NT2/D1 (cell line): ENCODE results near the gene SRSF7.
"Not testable (repeated sequence)": the region's sequence is repeated elsewhere in the genome, so short reads cannot be mapped to it uniquely, and the experiment has no call there.

Experiments used
- DNase-seq: peaks from one replicate; pipeline ENCODE4 v3.0.0-alpha.2; 2011; ENCODE audit warnings: low read depth, low spot score
- H3K27me3 ChIP-seq: 2 replicates; pipeline ENCODE4 v1.6.0; 2011; ENCODE audit warnings: mild to moderate bottlenecking; ENCODE audit not compliant: insufficient read length, insufficient read depth
- H3K36me3 ChIP-seq: 2 replicates; pipeline ENCODE4 v1.6.1; 2011; ENCODE audit warnings: mild to moderate bottlenecking, low read length, mixed read lengths; ENCODE audit not compliant: insufficient read depth, insufficient read length
- H3K4me1 ChIP-seq: 2 replicates; pipeline ENCODE4 v1.5.1; 2011; ENCODE audit not compliant: insufficient read depth, insufficient read length
- H3K4me3 ChIP-seq: 2 replicates; pipeline ENCODE4 v1.5.1; 2011; ENCODE audit warnings: low read depth; ENCODE audit not compliant: insufficient read length
- H3K9ac ChIP-seq: 2 replicates; pipeline ENCODE4 v1.6.0; 2011; ENCODE audit warnings: low read depth; ENCODE audit not compliant: insufficient read length
- H3K9me3 ChIP-seq: 2 replicates; pipeline ENCODE4 v1.5.1; 2011; ENCODE audit warnings: mild to moderate bottlenecking, low read length; ENCODE audit not compliant: insufficient read depth
- SUZ12 ChIP-seq: IDR thresholded peaks from 2 replicates; pipeline ENCODE4 v1.6.1; 2011; ENCODE audit not compliant: insufficient read length, insufficient read depth; ENCODE audit errors: extremely low read depth
- YY1 ChIP-seq: IDR thresholded peaks from 2 replicates; pipeline ENCODE4 v1.6.1; 2011; ENCODE audit not compliant: insufficient read length, insufficient read depth
- ZNF274 ChIP-seq: IDR thresholded peaks from 2 replicates; pipeline ENCODE4 v1.6.1; 2011; ENCODE audit warnings: mild to moderate bottlenecking, low read depth, low read length

Gene SRSF7

DNA sequence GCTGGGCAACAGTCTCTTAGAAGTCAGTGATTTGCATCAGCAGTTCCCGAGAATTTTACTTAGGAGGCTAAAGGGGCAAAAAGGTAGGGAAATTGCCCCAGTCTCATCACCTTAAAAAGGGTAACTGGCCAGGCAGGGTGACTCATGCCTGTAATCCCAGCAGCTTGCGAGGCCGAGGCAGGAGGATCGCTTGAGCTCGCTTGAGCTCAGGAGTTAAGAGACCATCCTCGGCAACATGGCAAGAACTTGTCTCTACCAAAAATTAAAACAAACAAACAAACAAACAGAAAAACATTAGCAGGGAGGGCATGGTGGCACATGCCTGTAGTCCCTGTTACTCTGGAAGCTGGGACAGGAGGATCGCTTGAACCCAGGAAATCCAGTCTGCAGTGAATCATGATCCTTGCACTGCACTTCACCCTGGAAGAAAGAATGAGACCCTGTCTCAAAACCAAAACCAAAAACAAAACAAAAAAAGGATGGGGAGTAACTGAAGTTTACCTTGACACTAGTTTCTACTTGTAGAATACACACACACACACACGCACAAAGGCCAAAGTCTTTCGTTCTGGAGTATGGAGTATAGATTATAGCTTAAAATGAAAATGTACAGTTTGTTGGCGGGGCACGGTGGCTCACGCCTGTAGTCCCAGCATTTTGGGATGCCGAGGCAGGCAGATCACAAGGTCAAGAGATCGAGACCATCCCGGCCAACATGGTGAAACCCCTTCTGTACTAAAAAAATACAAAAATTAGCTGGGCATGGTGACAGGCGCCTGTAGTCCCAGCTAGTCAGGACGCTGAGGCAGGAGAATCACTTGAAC, 24.1 kb upstream of the SRSF7 start:
- Histone ChIP-seq H3K4me3 (no peak overlapping the region), H3K36me3 (peaks cover 3% of the 10 kb centered on the region), H3K9me3 (no peaks in the 10 kb centered on the region), H3K4me1 (no peaks in the 10 kb centered on the region), H3K9ac (no peak overlapping the region), H3K27me3 (no peaks in the 10 kb centered on the region)
- DNase-seq: no peak
- TF ChIP-seq YY1 (no peak), SUZ12 (no peak), ZNF274 (no peak)

DNA sequence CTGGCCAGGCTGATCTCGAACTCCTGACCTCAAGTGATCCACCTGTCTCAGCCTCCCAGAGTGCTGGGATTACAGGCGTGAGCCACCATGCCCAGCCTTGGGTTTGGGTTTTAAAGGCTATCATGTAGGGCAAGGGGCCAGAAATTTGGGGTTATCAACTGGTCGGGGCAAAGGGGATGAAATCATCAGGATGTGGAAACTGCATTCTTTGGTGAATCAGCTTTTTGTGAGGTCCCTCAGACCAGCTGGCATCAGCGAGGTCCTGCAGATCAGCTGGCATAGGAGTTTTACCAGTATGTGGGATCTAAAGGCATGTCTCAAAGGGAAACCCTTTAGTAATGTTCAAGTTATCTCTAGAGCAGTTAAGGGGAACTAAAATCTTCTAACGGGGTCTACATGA, 20.5 kb upstream of the SRSF7 start:
- no peak overlapping the region for H3K4me3 ChIP-seq
- no peaks in the 10 kb centered on the region for H3K36me3 ChIP-seq
- TF ChIP-seq ZNF274 (no peak), YY1 (no peak), SUZ12 (no peak)
- DNase-seq: no peak
- no peaks in the 10 kb centered on the region for H3K27me3 ChIP-seq
- no peaks in the 10 kb centered on the region for H3K4me1 ChIP-seq
- H3K9ac ChIP-seq: no peak overlapping the region
- H3K9me3 ChIP-seq: no peaks in the 10 kb centered on the region

DNA sequence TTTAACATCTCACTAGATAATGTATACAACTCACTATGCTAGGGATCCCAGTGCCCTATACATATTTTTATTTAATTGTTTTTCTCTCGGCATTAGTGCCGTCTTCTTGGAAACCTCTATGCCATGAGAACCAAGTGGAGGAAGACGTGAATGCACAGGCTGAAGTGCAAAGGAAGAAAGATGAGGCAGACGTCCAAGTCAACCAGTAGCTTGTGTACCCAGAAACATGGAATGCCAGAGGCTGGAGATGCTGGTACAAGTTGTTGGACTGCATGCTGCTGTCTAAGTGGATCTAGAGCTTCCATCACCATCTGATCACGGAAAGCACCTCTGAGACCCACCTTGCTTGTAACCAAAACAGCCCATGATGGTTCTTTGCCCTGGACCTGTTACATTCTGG, 14.4 kb upstream of the SRSF7 start:
- Histone ChIP-seq H3K9me3 (no peaks in the 10 kb centered on the region), H3K4me3 (no peak overlapping the region), H3K36me3 (no peaks in the 10 kb centered on the region), H3K27me3 (no peaks in the 10 kb centered on the region), H3K4me1 (no peaks in the 10 kb centered on the region), H3K9ac (no peak overlapping the region)
- no peak for TF ChIP-seq YY1
- TF ChIP-seq ZNF274: no peak
- no peak for TF ChIP-seq SUZ12
- DNase-seq: no peak

DNA sequence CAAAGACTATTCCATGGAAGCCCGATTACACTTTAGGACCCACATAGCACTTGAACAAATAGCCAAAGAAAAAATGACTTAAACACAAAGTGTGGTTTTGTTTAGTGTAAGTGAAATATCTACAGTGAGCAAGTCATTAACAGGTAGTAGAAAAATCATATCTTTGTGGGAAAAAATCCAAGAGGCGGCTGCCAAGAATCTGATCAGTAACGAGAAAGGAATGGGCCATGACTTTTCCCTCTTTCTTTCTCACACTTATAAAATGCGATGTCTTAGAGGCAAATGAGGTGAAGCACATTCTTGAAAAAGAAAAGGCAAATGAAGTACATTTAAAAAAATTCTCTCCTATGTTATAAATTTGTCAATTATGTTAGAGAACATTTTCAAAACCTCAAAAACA, 14.0 kb upstream of the SRSF7 start:
- H3K4me1 ChIP-seq: no peaks in the 10 kb centered on the region
- no peaks in the 10 kb centered on the region for H3K36me3 ChIP-seq
- no peak for TF ChIP-seq SUZ12
- TF ChIP-seq YY1: no peak
- TF ChIP-seq ZNF274: no peak
- no peak for DNase-seq
- H3K9ac ChIP-seq: no peak overlapping the region
- H3K9me3 ChIP-seq: no peaks in the 10 kb centered on the region
- no peak overlapping the region for H3K4me3 ChIP-seq
- H3K27me3 ChIP-seq: no peaks in the 10 kb centered on the region

DNA sequence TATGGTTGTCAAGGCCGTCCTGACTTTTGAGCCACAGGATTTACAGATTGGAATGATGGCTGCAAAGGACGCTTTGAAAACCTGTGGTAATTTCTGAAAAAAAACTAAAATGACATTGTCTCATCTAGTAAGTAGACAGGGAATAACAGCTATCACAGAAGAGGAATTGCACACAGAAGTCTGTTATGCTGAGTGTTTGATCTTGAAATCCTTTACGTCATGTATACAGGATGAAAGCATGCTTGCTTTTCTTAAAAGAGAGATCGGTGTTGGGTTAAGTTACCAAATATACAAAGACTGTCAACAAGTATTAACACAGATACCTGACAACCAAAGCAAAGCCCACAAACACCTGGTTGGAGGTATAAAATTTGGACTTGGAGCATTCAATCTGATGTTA, 12.6 kb upstream of the SRSF7 start:
- no peaks in the 10 kb centered on the region for H3K9me3 ChIP-seq
- no peak overlapping the region for H3K4me3 ChIP-seq
- no peaks in the 10 kb centered on the region for H3K36me3 ChIP-seq
- no peak for TF ChIP-seq YY1
- TF ChIP-seq ZNF274: no peak
- TF ChIP-seq SUZ12: no peak
- DNase-seq: no peak
- no peak overlapping the region for H3K9ac ChIP-seq
- no peaks in the 10 kb centered on the region for H3K4me1 ChIP-seq
- no peaks in the 10 kb centered on the region for H3K27me3 ChIP-seq

DNA sequence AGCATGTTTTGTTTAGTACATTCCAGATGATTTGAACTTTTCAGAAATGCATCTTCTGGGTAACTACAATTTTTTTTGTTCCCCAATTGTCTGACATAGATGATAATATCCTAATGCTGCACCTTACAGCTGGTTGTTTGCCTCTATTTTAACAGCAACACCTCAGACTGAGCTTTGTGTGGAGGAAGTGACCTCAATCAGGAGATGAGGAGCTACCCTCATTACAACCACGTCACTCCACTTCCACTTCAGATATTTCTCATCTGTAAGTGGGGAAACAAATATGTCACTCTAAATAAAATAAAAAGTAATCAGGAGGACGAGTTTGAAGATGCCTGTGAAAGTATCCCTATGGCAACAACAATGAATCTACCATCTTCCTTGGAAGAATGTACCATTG, 12.1 kb upstream of the SRSF7 start:
- Histone ChIP-seq H3K27me3 (no peaks in the 10 kb centered on the region), H3K36me3 (no peaks in the 10 kb centered on the region), H3K4me1 (no peaks in the 10 kb centered on the region), H3K9ac (no peak overlapping the region), H3K4me3 (no peak overlapping the region), H3K9me3 (no peaks in the 10 kb centered on the region)
- no peak for DNase-seq
- TF ChIP-seq ZNF274: no peak
- no peak for TF ChIP-seq YY1
- no peak for TF ChIP-seq SUZ12

DNA sequence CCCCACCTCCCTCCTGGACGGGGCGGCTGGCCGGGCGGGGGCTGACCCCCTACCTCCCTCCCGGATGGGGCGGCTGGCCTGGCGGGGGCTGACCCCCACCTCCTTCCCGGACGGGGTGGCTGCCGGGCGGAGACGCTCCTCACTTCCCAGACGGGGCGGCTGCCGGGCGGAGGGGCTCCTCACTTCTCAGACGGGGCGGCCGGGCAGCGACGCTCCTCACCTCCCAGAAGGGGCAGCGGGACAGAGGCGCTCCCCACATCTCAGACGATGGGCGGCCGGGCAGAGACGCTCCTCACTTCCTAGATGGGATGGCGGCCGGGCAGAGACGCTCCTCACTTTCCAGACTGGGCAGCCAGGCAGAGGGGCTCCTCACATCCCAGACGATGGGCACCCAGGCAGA, 4.7 kb upstream of the SRSF7 start:
- not testable (repeated sequence) for H3K36me3 ChIP-seq, DNase-seq, H3K9ac ChIP-seq, H3K9me3 ChIP-seq, H3K4me1 ChIP-seq, H3K4me3 ChIP-seq, H3K27me3 ChIP-seq

DNA sequence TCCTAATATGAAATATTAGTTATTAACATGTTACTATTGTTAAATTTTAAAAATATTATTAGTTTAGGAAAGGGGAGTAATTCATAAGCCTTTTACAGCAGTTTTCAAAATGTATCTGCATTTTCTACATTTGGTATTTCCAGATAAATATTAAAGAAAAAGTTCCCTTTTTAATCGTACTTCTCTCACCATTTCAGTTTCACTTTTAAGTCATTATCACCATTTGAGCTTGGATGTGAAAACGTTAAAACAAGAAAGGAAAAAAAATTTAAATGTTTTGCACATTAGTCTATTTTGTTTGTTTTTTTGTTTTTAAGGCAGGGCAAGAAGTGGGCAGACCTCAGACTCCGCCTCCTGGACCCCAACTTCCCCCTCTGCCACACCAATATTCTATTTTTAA, 3.3 kb upstream of the SRSF7 start:
- Histone ChIP-seq H3K4me1 (no peaks in the 10 kb centered on the region), H3K9ac (no peak overlapping the region), H3K27me3 (no peaks in the 10 kb centered on the region), H3K9me3 (no peaks in the 10 kb centered on the region), H3K36me3 (peaks cover 10% of the 10 kb centered on the region), H3K4me3 (no peak overlapping the region)
- no peak for TF ChIP-seq YY1
- no peak for TF ChIP-seq SUZ12
- TF ChIP-seq ZNF274: no peak
- no peak for DNase-seq
